SU-DHL-6 (cell line): ENCODE measurements around the gene HBA1.

Experiments
- H2AFZ ChIP-seq: fragments of 200-600 bp; sonication (generic); 2 replicates; pipeline ENCODE4 v1.6.1; 2014; ENCODE audit warnings: low read depth, mild to moderate bottlenecking, moderate library complexity, mixed read lengths, antibody characterized with exemption, low read length; ENCODE audit not compliant: severe bottlenecking
- H3F3A ChIP-seq: fragments of 200-600 bp; shearing (Covaris generic); 2 replicates; pipeline ENCODE4 v1.6.0; 2016; ENCODE audit warnings: antibody characterized with exemption, mild to moderate bottlenecking; ENCODE audit not compliant: insufficient read depth
- H3K27ac ChIP-seq: fragments of 200-600 bp; sonication (generic); 2 replicates; pipeline ENCODE4 v1.5.1; 2016; ENCODE audit warnings: low read depth, mild to moderate bottlenecking, low read length, moderate library complexity, mixed read lengths
- H3K27me3 ChIP-seq: fragments of 200-600 bp; sonication (generic), shearing (Covaris generic); 2 replicates; pipeline ENCODE4 v1.6.0; 2014; ENCODE audit warnings: mild to moderate bottlenecking, low read length
- H3K36me3 ChIP-seq: fragments of 200-600 bp; sonication (generic); 2 replicates; pipeline ENCODE4 v1.6.1; 2014; ENCODE audit warnings: mild to moderate bottlenecking, low read length, mixed read lengths
- H3K4me2 ChIP-seq: fragments of 300-600, 200-600 bp; shearing (Covaris generic), sonication (generic); 2 replicates; pipeline ENCODE4 v1.6.0; 2014; ENCODE audit warnings: low read length, low read depth, mild to moderate bottlenecking; ENCODE audit not compliant: poor library complexity, severe bottlenecking
- H3K4me3 ChIP-seq: fragments of 200-600 bp; sonication (generic); 2 replicates; pipeline ENCODE4 v1.5.1; 2014; ENCODE audit warnings: antibody characterized with exemption, low read length, mild to moderate bottlenecking, mixed read lengths; ENCODE audit not compliant: insufficient read depth, poor library complexity, severe bottlenecking
- H3K79me2 ChIP-seq: fragments of 200-600 bp; sonication (generic); 2 replicates; pipeline ENCODE4 v1.6.1; 2014; ENCODE audit warnings: mild to moderate bottlenecking, low read length, moderate library complexity; ENCODE audit not compliant: insufficient read depth
- H3K9ac ChIP-seq: fragments of 200-600 bp; sonication (generic); 2 replicates; pipeline ENCODE4 v1.7.0; 2014; ENCODE audit warnings: mild to moderate bottlenecking, low read length
- H3K9me2 ChIP-seq: fragments of 200-600 bp; sonication (generic); replicated peaks from 2 replicates; pipeline ENCODE4 v1.6.1; 2014; ENCODE audit warnings: low read length; ENCODE audit not compliant: insufficient read depth
- H3K9me3 ChIP-seq: fragments of 200-600 bp; sonication (generic); 2 replicates; pipeline ENCODE4 v1.6.1; 2014; ENCODE audit warnings: low read length, mixed read lengths; ENCODE audit not compliant: insufficient read depth
- H4K20me1 ChIP-seq: fragments of 200-600 bp; sonication (generic); 2 replicates; pipeline ENCODE4 v1.6.1; 2014; ENCODE audit warnings: low read depth, mild to moderate bottlenecking, antibody characterized with exemption, low read length, moderate library complexity, mixed read lengths
- CTCF ChIP-seq: fragments of 200-600 bp; sonication (generic); IDR thresholded peaks from one replicate; pipeline ENCODE4 v1.5.1; 2017; ENCODE audit warnings: antibody characterized with exemption, mild to moderate bottlenecking, low read length, moderate library complexity; ENCODE audit not compliant: insufficient read depth, poor library complexity, severe bottlenecking
- EZH2phosphoT487 ChIP-seq: fragments of 200-600 bp; sonication (generic), shearing (Covaris generic); conservative IDR thresholded peaks from 2 replicates; pipeline ENCODE4 v1.6.1; 2018; ENCODE audit warnings: mild to moderate bottlenecking, antibody characterized with exemption, low read length, moderate library complexity, mixed read lengths

HBA1 gene

GRCh38 chr16:212999-213398, 36.5 kb downstream of the HBA1 start:
- Histone ChIP-seq H4K20me1 (no peaks in the 10 kb centered on the region), H3K4me2 (no peak overlapping the region), H3F3A (0 out of 2 replicates have a peak, but pooled peaks cover 4% of the 10 kb centered on the region), H3K27me3 (no peaks in the 10 kb centered on the region), H3K27ac (no peak overlapping the region), H3K9me3 (no peaks in the 10 kb centered on the region), H3K9me2 (no peaks in the 10 kb centered on the region), H3K9ac (no peak overlapping the region), H2AFZ (no peak overlapping the region), H3K79me2 (peaks cover 56% of the 10 kb centered on the region), H3K4me3 (no peak overlapping the region), H3K36me3 (peaks cover 5% of the 10 kb centered on the region; the same call in 1 of the 2 replicates)
- TF ChIP-seq EZH2phosphoT487: no peak

GRCh38 chr16:220021-220420, 43.5 kb downstream of the HBA1 start:
- no peak overlapping the region for H3K9ac ChIP-seq
- no peaks in the 10 kb centered on the region for H3K27me3 ChIP-seq
- H2AFZ ChIP-seq: no peak overlapping the region
- H3K79me2 ChIP-seq: peaks cover 42% of the 10 kb centered on the region; the same call in 1 of the 2 replicates
- H3F3A ChIP-seq: no peaks in the 10 kb centered on the region
- no peaks in the 10 kb centered on the region for H3K9me3 ChIP-seq
- peaks cover 14% of the 10 kb centered on the region; the same call in 1 of the 2 replicates for H3K36me3 ChIP-seq
- H4K20me1 ChIP-seq: no peaks in the 10 kb centered on the region
- no peaks in the 10 kb centered on the region for H3K9me2 ChIP-seq
- no peak overlapping the region for H3K4me2 ChIP-seq
- TF ChIP-seq EZH2phosphoT487 (no peak), CTCF (no peak)
- no peak overlapping the region for H3K27ac ChIP-seq
- H3K4me3 ChIP-seq: no peak overlapping the region
